Suprapubic skin (tissue), 3 donors: Measurements from ENCODE around the gene PDGFB.

ENCODE experiments used
- CTCF ChIP-seq, 2 donors: fragments of 200-600 bp in 1 of 2; fragments of 450-650 bp in 1 of 2; sonication (generic) in 1 of 2; IDR thresholded peaks; one replicate each; pipeline ENCODE4 v1.5.1; 2016 to 2019; ENCODE audit warnings: antibody characterized with exemption in 2 of 2, mild to moderate bottlenecking in 1 of 2, moderate library complexity in 1 of 2
- POLR2A ChIP-seq, 2 donors: fragments of 450-650 bp; IDR thresholded peaks; one replicate each; pipeline ENCODE4 v1.6.1; 2017; ENCODE audit warnings: antibody characterized with exemption in 2 of 2, mild to moderate bottlenecking in 2 of 2, moderate library complexity in 2 of 2

GRCh38 chr22:39252461-39253434 lies 8.0 kb upstream of the PDGFB start:
- TF ChIP-seq CTCF (IDR thresholded peaks at IDR 0.05) (no peak), POLR2A (IDR thresholded peaks at IDR 0.05) (no peak)
